Panc1 (cell line): ENCODE data around the gene SGIP1.

ENCODE experiments used
- SIN3A ChIP-seq: IDR thresholded peaks from 2 replicates; pipeline ENCODE4 v1.6.1; 2012; ENCODE audit warnings: low read depth, mild to moderate bottlenecking, low read length, moderate library complexity, borderline replicate concordance; ENCODE audit not compliant: insufficient read depth
- TF ChIP-seq, protein P1 (sequence below): fragments of 450-650 bp; IDR thresholded peaks from 2 replicates; pipeline ENCODE4 v1.5.1; 2017; ENCODE audit warnings: mild to moderate bottlenecking
- TF ChIP-seq, protein P2 (sequence below), 2 experiments: IDR thresholded peaks; 2 replicates each; pipeline ENCODE4 v1.6.1; 2011 to 2012; ENCODE audit warnings: low read depth in 2 of 2, control low read depth in 1 of 2, low read length in 1 of 2, mild to moderate bottlenecking in 1 of 2, moderate library complexity in 1 of 2; ENCODE audit not compliant: insufficient read depth in 1 of 2

DNA sequence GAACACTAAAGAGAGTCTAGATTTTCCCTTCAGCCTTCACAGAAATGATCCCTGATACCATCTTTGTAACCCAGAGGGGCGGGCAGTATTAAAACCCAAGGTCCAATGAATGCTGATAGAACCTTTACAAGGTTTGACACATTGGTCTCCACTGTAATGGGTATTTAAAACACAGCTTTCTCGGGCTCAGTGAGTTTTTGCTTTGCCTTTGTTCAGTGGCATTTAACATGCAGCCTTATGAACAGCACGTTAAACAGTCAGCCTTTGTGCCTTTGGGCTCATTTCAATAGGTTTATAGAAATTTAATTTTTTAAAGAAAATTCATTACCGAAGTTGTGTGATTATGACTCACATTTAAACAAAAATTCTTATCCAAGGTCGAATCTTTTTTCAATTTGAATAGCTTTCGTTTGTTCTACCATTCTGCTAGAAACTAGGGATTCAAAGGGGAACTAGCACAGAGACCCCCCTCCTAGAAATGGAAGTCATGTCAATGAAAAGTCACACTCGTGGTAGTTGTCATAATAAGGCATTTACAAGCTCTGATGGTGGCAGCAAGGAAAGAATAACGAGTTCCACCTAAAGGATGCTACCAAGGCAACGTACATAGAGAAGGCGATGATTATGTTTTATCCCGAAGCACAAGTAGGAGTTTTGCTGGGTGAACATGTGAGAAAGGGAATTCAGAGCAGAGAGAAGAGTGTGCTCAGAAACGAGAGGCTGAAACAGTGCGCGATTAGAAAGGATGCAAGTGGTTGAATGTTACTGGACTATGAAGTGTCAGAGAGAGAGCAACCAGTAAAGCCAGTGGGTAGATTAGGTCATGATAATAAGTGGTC, 66.2 kb downstream of the SGIP1 start:
- TF ChIP-seq, protein P1, sequence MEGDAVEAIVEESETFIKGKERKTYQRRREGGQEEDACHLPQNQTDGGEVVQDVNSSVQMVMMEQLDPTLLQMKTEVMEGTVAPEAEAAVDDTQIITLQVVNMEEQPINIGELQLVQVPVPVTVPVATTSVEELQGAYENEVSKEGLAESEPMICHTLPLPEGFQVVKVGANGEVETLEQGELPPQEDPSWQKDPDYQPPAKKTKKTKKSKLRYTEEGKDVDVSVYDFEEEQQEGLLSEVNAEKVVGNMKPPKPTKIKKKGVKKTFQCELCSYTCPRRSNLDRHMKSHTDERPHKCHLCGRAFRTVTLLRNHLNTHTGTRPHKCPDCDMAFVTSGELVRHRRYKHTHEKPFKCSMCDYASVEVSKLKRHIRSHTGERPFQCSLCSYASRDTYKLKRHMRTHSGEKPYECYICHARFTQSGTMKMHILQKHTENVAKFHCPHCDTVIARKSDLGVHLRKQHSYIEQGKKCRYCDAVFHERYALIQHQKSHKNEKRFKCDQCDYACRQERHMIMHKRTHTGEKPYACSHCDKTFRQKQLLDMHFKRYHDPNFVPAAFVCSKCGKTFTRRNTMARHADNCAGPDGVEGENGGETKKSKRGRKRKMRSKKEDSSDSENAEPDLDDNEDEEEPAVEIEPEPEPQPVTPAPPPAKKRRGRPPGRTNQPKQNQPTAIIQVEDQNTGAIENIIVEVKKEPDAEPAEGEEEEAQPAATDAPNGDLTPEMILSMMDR: no peak
- no peak for TF ChIP-seq SIN3A
- TF ChIP-seq, protein P2, sequence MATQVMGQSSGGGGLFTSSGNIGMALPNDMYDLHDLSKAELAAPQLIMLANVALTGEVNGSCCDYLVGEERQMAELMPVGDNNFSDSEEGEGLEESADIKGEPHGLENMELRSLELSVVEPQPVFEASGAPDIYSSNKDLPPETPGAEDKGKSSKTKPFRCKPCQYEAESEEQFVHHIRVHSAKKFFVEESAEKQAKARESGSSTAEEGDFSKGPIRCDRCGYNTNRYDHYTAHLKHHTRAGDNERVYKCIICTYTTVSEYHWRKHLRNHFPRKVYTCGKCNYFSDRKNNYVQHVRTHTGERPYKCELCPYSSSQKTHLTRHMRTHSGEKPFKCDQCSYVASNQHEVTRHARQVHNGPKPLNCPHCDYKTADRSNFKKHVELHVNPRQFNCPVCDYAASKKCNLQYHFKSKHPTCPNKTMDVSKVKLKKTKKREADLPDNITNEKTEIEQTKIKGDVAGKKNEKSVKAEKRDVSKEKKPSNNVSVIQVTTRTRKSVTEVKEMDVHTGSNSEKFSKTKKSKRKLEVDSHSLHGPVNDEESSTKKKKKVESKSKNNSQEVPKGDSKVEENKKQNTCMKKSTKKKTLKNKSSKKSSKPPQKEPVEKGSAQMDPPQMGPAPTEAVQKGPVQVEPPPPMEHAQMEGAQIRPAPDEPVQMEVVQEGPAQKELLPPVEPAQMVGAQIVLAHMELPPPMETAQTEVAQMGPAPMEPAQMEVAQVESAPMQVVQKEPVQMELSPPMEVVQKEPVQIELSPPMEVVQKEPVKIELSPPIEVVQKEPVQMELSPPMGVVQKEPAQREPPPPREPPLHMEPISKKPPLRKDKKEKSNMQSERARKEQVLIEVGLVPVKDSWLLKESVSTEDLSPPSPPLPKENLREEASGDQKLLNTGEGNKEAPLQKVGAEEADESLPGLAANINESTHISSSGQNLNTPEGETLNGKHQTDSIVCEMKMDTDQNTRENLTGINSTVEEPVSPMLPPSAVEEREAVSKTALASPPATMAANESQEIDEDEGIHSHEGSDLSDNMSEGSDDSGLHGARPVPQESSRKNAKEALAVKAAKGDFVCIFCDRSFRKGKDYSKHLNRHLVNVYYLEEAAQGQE (IDR thresholded peaks at IDR 0.05; ENCODE audit: insufficient read depth in 1 of 2, low read depth in 2 of 2, low read length in 1 of 2): no peak
